H9 (cell line): Measurements from ENCODE around the gene KRT77. TPM values are rescaled to one million over a fixed set of nuclear protein-coding genes. Genes with fewer than 3 reads are reported as not detected.

ENCODE experiments used
- DNase-seq: peaks from one replicate; pipeline ENCODE4 v3.0.0-alpha.2; 2017
- H2AFZ ChIP-seq: one replicate; pipeline ENCODE4 v1.6.1; 2013; ENCODE audit warnings: mild to moderate bottlenecking, low read length, control low read depth, moderate library complexity
- H2AK5ac ChIP-seq: 2 replicates; pipeline ENCODE4 v1.6.1; 2013; ENCODE audit warnings: low read length, control low read depth, mixed read lengths; ENCODE audit not compliant: insufficient read length
- H2BK120ac ChIP-seq: one replicate; pipeline ENCODE4 v1.6.1; 2013; ENCODE audit warnings: low read depth, mild to moderate bottlenecking, low read length, control low read depth, inconsistent platforms; ENCODE audit not compliant: poor library complexity, severe bottlenecking
- H2BK12ac ChIP-seq: 2 replicates; pipeline ENCODE4 v1.6.1; 2013; ENCODE audit warnings: low read length, control low read depth, mixed read lengths, low read depth; ENCODE audit not compliant: insufficient read length
- H2BK15ac ChIP-seq: 2 replicates; pipeline ENCODE4 v1.6.1; 2013; ENCODE audit warnings: low read depth, low read length, control low read depth
- H2BK20ac ChIP-seq: one replicate; pipeline ENCODE4 v1.6.1; 2013; ENCODE audit warnings: low read depth, mild to moderate bottlenecking, low read length, control low read depth, inconsistent platforms; ENCODE audit not compliant: poor library complexity, severe bottlenecking
- H2BK5ac ChIP-seq: 2 replicates; pipeline ENCODE4 v1.6.1; 2013; ENCODE audit warnings: low read length, control low read depth, mixed read lengths; ENCODE audit not compliant: insufficient read length
- H3K14ac ChIP-seq: 2 replicates; pipeline ENCODE4 v1.6.1; 2013; ENCODE audit warnings: low read length, control low read depth; ENCODE audit not compliant: insufficient read depth
- H3K18ac ChIP-seq: 2 replicates; pipeline ENCODE4 v1.6.1; 2013; ENCODE audit warnings: low read depth, mild to moderate bottlenecking, mixed read lengths, low read length, control low read depth; ENCODE audit not compliant: insufficient read length
- H3K23ac ChIP-seq: 2 replicates; pipeline ENCODE4 v1.6.1; 2013; ENCODE audit warnings: low read length, control low read depth, mixed read lengths, low read depth; ENCODE audit not compliant: insufficient read length
- H3K23me2 ChIP-seq: 2 replicates; pipeline ENCODE4 v1.6.1; 2013; ENCODE audit warnings: low read depth, mild to moderate bottlenecking, mixed read lengths, low read length, control low read depth; ENCODE audit not compliant: insufficient read length, poor library complexity, severe bottlenecking
- H3K27ac ChIP-seq: 2 replicates; pipeline ENCODE4 v1.5.1; 2013; ENCODE audit warnings: low read length, control low read depth, mixed read lengths, low read depth; ENCODE audit not compliant: insufficient read length
- H3K27me3 ChIP-seq: 2 replicates; pipeline ENCODE4 v1.6.1; 2013; ENCODE audit warnings: low read length, control low read depth, inconsistent platforms; ENCODE audit not compliant: insufficient read depth
- H3K4ac ChIP-seq: 2 replicates; pipeline ENCODE4 v1.6.1; 2013; ENCODE audit warnings: low read depth, mild to moderate bottlenecking, control low read depth, inconsistent platforms, low read length, moderate library complexity
- H3K4me1 ChIP-seq: 2 replicates; pipeline ENCODE4 v1.6.1; 2013; ENCODE audit warnings: low read length, control low read depth, inconsistent platforms; ENCODE audit not compliant: insufficient read depth
- H3K4me2 ChIP-seq: 2 replicates; pipeline ENCODE4 v1.6.1; 2013; ENCODE audit warnings: low read length, control low read depth, mixed read lengths; ENCODE audit not compliant: insufficient read length, insufficient read depth
- H3K56ac ChIP-seq: 2 replicates; pipeline ENCODE4 v1.6.1; 2013; ENCODE audit warnings: low read depth, mild to moderate bottlenecking, mixed read lengths, low read length, control low read depth; ENCODE audit not compliant: insufficient read length
- H3K79me1 ChIP-seq: 2 replicates; pipeline ENCODE4 v1.6.1; 2013; ENCODE audit warnings: low read depth, mild to moderate bottlenecking, moderate library complexity, low read length, control low read depth, inconsistent platforms; ENCODE audit not compliant: insufficient read depth, poor library complexity, severe bottlenecking
- H3K79me2 ChIP-seq: 2 replicates; pipeline ENCODE4 v1.6.1; 2013; ENCODE audit warnings: low read length, control low read depth, inconsistent platforms; ENCODE audit not compliant: insufficient read depth
- H3K9ac ChIP-seq: 2 replicates; pipeline ENCODE4 v1.6.1; 2013; ENCODE audit warnings: low read length, control low read depth, mixed read lengths; ENCODE audit not compliant: insufficient read length; ENCODE audit errors: extremely low read depth
- H3K9me3 ChIP-seq: one replicate; pipeline ENCODE4 v1.6.1; 2013; ENCODE audit warnings: low read depth, low read length, inconsistent platforms; ENCODE audit not compliant: control insufficient read depth
- H3T11ph ChIP-seq: one replicate; pipeline ENCODE4 v1.6.1; 2013; ENCODE audit warnings: mild to moderate bottlenecking, low read length, control low read depth, inconsistent platforms
- H4K20me1 ChIP-seq: one replicate; pipeline ENCODE4 v1.6.1; 2013; ENCODE audit not compliant: control insufficient read depth, insufficient read length, insufficient read depth
- H4K5ac ChIP-seq: 2 replicates; pipeline ENCODE4 v1.6.1; 2013; ENCODE audit warnings: low read depth, mild to moderate bottlenecking, mixed read lengths, low read length, control low read depth; ENCODE audit not compliant: insufficient read length
- H4K8ac ChIP-seq: replicated peaks from 2 replicates; pipeline ENCODE4 v1.6.1; 2013; ENCODE audit warnings: low read length, control low read depth, mixed read lengths, low read depth; ENCODE audit not compliant: insufficient read length
- H4K91ac ChIP-seq: 2 replicates; pipeline ENCODE4 v1.6.1; 2013; ENCODE audit warnings: low read depth, mild to moderate bottlenecking, moderate library complexity, mixed read lengths, low read length, control low read depth; ENCODE audit not compliant: insufficient read length
- H3K27ac Mint-ChIP-seq, 3 experiments: 2 replicates in 2 of 3; 3 replicates in 1 of 3; pipeline ENCODE4 v1.8.0; 2020 to 2021; ENCODE audit warnings: mixed read lengths in 3 of 3, mild to moderate bottlenecking in 1 of 3, moderate library complexity in 1 of 3
- H3K27me3 Mint-ChIP-seq: 2 replicates; pipeline ENCODE4 v1.8.0; 2021; ENCODE audit warnings: low read depth, mild to moderate bottlenecking, moderate library complexity, mixed read lengths
- H3K36me3 Mint-ChIP-seq, 3 experiments: 2 replicates in 2 of 3; 3 replicates in 1 of 3; pipeline ENCODE4 v1.8.0; 2020 to 2021; ENCODE audit warnings: low read depth in 3 of 3, mixed read lengths in 3 of 3; ENCODE audit not compliant: insufficient read depth in 1 of 3
- H3K4me1 Mint-ChIP-seq, 2 experiments: 2 replicates each; pipeline ENCODE4 v1.8.0; 2020; ENCODE audit warnings: mixed read lengths in 2 of 2
- H3K4me3 Mint-ChIP-seq, 2 experiments: 2 replicates in 1 of 2; 3 replicates in 1 of 2; pipeline ENCODE4 v1.8.0; 2020 to 2021; ENCODE audit warnings: mild to moderate bottlenecking in 2 of 2, mixed read lengths in 2 of 2, moderate library complexity in 1 of 2
- H3K9me3 Mint-ChIP-seq, 2 experiments: 2 replicates in 1 of 2; 3 replicates in 1 of 2; pipeline ENCODE4 v1.8.0; 2020; ENCODE audit warnings: mild to moderate bottlenecking in 2 of 2, mixed read lengths in 2 of 2, moderate library complexity in 1 of 2
- CTCF ChIP-seq: fragments of 200-600 bp; sonication (generic); conservative IDR thresholded peaks from 3 replicates; pipeline ENCODE4 v1.8.0; 2021; ENCODE audit warnings: antibody characterized with exemption, mild to moderate bottlenecking
- WGBS: extraction: QIAGEN DNeasy Blood & Tissue Kit; methylation state at CpG from one replicate; pipeline ENCODE4 v1.1.7; 2013; ENCODE audit warnings: missing lambda C conversion rate, low lambda C conversion rate, mixed read lengths; ENCODE audit not compliant: insufficient read length; ENCODE audit errors: extremely low coverage; 5-methylcytosine and 5-hydroxymethylcytosine counted together
- total RNA-seq: library from RNA; stranded (reverse); gene quantifications from 2 replicates; pipeline ENCODE4 v1.2.1, GENCODE V29; 2021

KRT77 gene
- total RNA-seq, 1 experiment from 2014 or later, result not detected

GRCh38 chr12:52682938-52683574, 20.3 kb downstream of the KRT77 start:
- Histone ChIP-seq H3K79me1 (no peaks in the 10 kb centered on the region), H3K27ac (no peak overlapping the region), H3K9ac (no peak overlapping the region), H4K5ac (no peak overlapping the region), H2BK12ac (no peak overlapping the region), H3K14ac (no peak overlapping the region), H3K23me2 (no peaks in the 10 kb centered on the region), H2BK20ac (no peak overlapping the region), H3K56ac (no peak overlapping the region), H2AFZ (no peak overlapping the region), H3K4me1 (no peaks in the 10 kb centered on the region), H4K91ac (no peak overlapping the region), H4K20me1 (no peaks in the 10 kb centered on the region), H2BK15ac (no peak overlapping the region), H3K18ac (no peak overlapping the region), H3K79me2 (no peaks in the 10 kb centered on the region), H3K4ac (no peak overlapping the region), H3K9me3 (no peaks in the 10 kb centered on the region), H2AK5ac (no peak overlapping the region), H2BK5ac (no peak overlapping the region), H4K8ac (no peak overlapping the region), H3T11ph (no peak overlapping the region), H3K27me3 (no peaks in the 10 kb centered on the region; the same call in 1 of the 2 replicates), H3K23ac (no peak overlapping the region), H2BK120ac (no peak overlapping the region), H3K4me2 (no peak overlapping the region)
- no peak for DNase-seq
- Mint-ChIP-seq H3K4me1 (peaks cover 0 to 5% of the 10 kb centered on the region in 2 experiments; a peak in 2 of 4 replicates), H3K4me3 (no peak overlapping the region), H3K9me3 (no peaks in the 10 kb centered on the region), H3K36me3 (no peaks in the 10 kb centered on the region), H3K27me3 (peaks cover 56% of the 10 kb centered on the region), H3K27ac (peak overlapping the region in 1 of 3 experiments; percentile 71; a peak in 2 of 7 replicates)
- no CpG with 5 or more reads among the region's 4 CpGs for WGBS
- no peak for TF ChIP-seq CTCF
